OCI-LY7 (cell line): ENCODE results near the gene PRM2.

Experiments used
- CTCF ChIP-seq: fragments of 200-600 bp; sonication (generic); conservative IDR thresholded peaks from 2 replicates; pipeline ENCODE4 v1.5.1; 2014; ENCODE audit warnings: mild to moderate bottlenecking, antibody characterized with exemption, low read length, moderate library complexity, mixed read lengths
- EZH2phosphoT487 ChIP-seq: fragments of 200-600 bp; sonication (generic); IDR thresholded peaks from 2 replicates; pipeline ENCODE4 v1.6.1; 2018; ENCODE audit warnings: low read depth, borderline replicate concordance, mild to moderate bottlenecking, mixed run types, antibody characterized with exemption, low read length, moderate library complexity, mixed read lengths

- TF ChIP-seq CTCF: peak; percentile 81
- no peak for TF ChIP-seq EZH2phosphoT487
Observed at GRCh38 chr16:11255737-11256660, 20.3 kb downstream of the PRM2 start, which contains the start of gene SOCS1.
